ENCODE results near the gene DDIT4.

DNA sequence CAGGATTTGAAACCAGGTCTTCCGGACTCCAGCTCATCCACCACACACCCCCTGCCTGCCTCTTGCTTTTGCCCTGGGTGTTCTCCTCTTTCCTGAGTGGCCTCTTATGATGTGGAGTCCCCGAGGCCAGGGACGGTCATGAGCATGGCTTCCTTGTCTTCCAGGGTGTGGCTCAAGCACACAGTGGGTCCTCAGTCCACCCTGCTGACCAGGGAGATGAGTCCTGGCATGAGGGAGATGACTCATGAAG, 48.2 kb downstream of the DDIT4 start:
- TF ChIP-seq, protein P1, sequence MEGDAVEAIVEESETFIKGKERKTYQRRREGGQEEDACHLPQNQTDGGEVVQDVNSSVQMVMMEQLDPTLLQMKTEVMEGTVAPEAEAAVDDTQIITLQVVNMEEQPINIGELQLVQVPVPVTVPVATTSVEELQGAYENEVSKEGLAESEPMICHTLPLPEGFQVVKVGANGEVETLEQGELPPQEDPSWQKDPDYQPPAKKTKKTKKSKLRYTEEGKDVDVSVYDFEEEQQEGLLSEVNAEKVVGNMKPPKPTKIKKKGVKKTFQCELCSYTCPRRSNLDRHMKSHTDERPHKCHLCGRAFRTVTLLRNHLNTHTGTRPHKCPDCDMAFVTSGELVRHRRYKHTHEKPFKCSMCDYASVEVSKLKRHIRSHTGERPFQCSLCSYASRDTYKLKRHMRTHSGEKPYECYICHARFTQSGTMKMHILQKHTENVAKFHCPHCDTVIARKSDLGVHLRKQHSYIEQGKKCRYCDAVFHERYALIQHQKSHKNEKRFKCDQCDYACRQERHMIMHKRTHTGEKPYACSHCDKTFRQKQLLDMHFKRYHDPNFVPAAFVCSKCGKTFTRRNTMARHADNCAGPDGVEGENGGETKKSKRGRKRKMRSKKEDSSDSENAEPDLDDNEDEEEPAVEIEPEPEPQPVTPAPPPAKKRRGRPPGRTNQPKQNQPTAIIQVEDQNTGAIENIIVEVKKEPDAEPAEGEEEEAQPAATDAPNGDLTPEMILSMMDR (conservative IDR thresholded peaks at IDR 0.05; ENCODE audit: low read depth, low read length), result no peak
- TF ChIP-seq POLR2A (IDR thresholded peaks at IDR 0.05; ENCODE audit: low read depth, low read length) (no peak), MAZ (IDR thresholded peaks at IDR 0.05; ENCODE audit: borderline replicate concordance, low read depth, low read length) (no peak)
